OCI-LY3 (cell line): ENCODE data around the gene NTRK2.

ENCODE experiments used
- CTCF ChIP-seq: fragments of 200-600, 300-600 bp; sonication (generic); IDR thresholded peaks from 2 replicates; pipeline ENCODE4 v1.5.1; 2014; ENCODE audit warnings: antibody characterized with exemption, low read length, low read depth
- EZH2phosphoT487 ChIP-seq: fragments of 200-600 bp; shearing (Covaris generic); IDR thresholded peaks from 2 replicates; pipeline ENCODE4 v1.6.1; 2018; ENCODE audit warnings: antibody characterized with exemption, mixed run types, low read depth

GRCh38 chr9:84718476-84718875 lies 48.9 kb downstream of the NTRK2 start:
- TF ChIP-seq EZH2phosphoT487: no peak
- no peak for TF ChIP-seq CTCF
